Measurements from ENCODE around the gene DST.

DNA sequence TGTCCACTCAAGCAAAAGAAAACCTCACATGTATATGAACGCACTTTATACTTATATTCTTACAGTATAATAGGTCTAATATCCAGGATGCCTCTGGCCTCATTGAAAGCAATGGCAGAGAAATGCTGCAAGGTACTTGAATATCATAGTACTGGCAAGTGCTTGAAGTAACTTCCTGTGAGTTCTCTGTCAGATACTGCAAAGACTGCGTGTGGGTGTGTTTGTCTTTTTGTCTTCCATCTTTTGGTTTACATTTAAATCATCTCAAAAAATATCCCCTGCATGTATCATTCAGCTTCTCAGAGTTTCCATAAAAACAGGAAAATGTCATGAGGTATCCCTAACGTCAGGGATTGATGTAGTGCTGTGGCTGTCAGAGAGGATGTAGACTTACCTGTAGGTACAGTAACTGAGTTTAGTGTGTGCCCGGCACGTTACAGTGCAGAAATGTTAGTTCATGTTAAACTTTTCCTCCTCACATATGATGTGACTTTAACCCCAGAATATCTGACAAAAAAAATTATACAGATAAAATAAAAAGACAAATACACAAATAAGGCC lies 184.3 kb downstream of the DST start:
- TF ChIP-seq CTCF (IDR thresholded peaks at IDR 0.05): no peak
- TF ChIP-seq POLR2A (IDR thresholded peaks at IDR 0.05): no peak

All from heart left ventricle (tissue), 13 donors.